ENCODE measurements around the gene TMEM237.
"Not testable (repeated sequence)": the region's sequence is repeated elsewhere in the genome, so short reads cannot be mapped to it uniquely, and the experiment has no call there.

TMEM237 gene, protein sequence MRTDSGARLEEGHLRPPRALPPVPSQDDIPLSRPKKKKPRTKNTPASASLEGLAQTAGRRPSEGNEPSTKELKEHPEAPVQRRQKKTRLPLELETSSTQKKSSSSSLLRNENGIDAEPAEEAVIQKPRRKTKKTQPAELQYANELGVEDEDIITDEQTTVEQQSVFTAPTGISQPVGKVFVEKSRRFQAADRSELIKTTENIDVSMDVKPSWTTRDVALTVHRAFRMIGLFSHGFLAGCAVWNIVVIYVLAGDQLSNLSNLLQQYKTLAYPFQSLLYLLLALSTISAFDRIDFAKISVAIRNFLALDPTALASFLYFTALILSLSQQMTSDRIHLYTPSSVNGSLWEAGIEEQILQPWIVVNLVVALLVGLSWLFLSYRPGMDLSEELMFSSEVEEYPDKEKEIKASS

DNA sequence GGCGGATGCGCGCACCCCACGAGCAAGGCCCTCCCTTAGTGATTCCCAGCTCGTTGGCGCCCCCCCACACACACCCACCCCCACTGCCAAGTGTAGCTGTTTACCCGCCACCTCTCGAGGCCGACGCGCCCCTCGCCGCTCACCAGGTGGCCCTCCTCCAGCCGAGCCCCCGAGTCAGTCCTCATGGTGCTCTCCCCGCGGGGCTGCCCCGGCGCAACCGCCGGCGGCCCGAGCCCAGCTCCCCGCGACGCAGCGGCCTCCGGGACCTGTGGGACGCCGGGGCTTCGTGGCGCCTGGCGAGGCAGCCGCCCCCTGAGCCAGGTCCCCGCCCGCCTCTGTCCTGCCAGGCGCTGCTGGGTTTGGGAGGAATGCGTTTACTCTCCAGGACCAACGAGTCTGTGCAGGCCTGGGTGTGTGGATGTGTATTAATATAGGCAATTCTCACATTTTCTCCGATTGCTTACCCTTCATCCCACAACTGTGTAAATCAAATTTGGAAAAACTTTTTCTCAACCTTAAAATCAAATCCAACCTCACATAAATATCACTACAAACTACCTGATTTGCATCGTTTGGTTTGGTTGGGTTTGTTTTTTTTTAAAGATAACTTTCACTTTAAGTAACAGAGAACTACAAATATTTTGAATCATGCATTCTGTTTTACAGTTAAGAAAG, at the start of gene TMEM237:
Gene TMEM237, minus strand, starts transcription at position 288 of the 675 bp plus-strand sequence. Its CDS starts 103 bp downstream, at position 185.
- peak; percentile 40 for DNase-seq (ENCODE audit: low spot score)

DNA sequence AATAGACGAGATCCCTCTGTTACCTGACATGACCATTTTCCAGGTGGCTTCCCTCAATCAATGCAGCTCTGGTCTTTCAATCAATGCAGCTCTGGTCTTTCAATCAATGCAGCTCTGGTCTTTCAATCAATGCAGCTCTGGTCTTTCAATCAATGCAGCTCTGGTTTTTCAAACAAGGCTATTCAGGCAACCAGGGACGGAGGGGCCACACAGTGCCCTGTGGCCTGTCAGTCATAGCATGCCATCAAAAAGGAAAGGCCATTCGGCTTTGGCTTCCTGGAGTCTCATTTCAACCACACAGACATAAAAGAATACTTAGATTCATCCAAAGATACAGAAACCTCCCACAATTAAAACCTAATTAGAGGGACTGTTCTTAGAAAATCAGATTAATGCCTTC, 41.9 kb upstream of the TMEM237 start:
- no peak for DNase-seq (ENCODE audit: low spot score)

DNA sequence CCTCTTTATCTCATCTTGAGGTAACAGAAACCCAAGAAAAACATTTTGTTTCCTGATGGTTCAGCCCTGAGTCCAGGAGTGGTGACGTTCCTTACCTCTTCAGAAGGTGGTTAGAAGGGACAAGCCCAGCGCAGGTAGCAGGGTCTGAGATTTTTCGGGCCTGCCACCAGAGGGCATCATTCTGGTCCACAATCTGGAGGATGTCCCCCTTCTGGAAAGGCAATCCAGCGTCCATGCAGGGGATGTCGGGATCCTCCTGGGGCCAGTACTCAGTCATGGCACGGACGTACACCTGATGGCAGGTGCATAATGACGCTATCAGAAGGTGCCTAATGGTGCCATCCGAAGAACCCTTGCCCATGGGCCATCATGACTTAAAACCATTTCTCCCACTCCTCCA, 37.4 kb upstream of the TMEM237 start:
- no peak for DNase-seq (ENCODE audit: low spot score)

DNA sequence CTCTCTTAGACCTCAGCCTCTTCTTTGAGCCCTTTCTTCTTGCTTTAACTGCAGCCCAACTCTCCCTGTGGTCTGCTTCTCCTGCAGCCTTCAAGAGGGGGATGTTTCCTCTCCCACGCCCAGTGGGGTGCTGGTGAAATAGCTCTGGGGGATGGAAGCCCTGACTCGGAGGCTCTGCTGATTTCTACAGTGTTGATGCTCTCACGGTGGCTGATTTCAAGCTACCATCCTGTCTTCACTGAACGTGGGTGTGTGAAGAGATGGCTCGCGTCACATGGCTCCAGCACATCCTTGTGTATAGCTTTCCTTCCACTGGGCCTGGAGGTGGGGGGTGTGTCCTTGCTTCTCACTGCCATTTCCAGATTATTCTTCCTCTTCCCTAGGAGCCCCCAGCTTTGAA, 35.1 kb upstream of the TMEM237 start:
- DNase-seq (ENCODE audit: low spot score), result no peak

DNA sequence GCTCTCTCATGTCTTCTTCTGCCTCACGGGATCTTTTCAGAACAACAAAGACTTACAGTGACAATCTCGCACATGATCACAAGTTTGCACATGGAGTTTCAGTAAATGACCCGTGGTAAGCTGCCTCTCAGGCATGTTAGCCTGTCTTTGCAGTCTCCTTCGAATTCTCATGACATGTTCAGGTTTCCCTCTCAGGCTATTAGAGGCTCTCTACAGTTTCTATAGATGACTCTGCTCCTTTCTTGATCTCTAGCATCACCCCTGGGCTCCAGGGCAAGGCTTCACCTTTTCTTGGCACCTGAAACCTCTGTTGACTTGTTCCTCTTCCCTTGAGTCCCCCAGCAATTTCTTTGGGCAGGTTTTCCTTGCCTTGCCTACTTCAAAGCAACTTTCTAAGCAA, 32.2 kb upstream of the TMEM237 start:
- DNase-seq (ENCODE audit: low spot score), result no peak

DNA sequence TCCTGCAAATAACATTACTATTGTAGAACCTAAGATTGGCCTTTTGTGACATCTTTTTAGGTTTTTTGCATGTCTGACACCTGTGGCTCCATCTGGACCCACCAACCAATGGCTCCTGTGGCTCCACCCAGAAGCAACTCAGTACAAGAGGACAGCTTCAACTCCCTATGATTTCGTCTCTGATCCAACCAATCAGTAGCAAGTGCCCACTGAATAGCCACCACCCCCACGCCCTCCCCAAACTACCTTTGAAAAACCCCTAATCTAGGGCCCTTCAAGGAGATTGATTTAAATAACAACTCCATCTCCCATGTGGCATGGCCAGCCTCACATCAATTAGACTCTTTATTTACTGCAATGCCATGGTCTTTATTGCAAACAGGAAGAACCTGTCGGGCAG, 31.5 kb upstream of the TMEM237 start:
- DNase-seq (ENCODE audit: low spot score), result no peak

DNA sequence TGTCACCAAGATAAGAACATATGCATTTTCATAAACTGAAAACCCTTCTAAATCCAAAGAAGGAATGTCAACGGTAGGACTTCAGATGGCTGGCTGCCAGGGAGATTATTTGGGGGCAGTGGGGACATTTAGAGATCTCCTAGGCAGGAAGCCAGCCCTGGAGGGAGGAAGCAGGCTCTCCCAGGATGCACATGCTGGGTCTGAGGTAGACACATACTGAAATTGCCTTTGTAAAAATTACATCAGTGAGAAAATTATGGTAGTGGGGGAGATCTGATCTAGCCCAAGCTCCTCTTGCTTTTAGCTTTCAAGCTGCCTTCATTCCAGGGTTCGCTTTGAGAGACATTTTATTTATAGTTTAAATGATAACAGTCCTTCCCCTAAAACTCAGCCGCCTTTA, 31.0 kb upstream of the TMEM237 start:
- no peak for DNase-seq (ENCODE audit: low spot score)

DNA sequence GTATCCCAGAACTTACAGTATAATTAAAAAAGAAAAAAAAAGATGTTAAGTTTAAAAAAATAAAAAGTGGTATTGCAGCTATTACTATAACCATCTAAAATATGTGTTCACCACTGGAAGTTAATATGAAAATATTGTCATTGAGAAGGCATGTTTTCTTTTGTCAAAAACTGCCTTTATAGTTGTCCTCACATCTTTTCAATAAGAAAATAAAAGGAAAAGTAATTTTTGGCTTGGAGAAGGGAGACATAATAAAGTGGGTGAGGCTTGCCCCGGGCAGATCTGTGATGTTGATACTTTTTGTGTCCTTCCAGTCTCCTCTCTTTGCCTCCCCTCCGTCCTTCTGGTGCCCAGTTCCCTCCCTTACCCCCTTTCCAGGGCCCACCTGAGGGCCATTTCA, 30.2 kb upstream of the TMEM237 start:
- no peak for DNase-seq (ENCODE audit: low spot score)

DNA sequence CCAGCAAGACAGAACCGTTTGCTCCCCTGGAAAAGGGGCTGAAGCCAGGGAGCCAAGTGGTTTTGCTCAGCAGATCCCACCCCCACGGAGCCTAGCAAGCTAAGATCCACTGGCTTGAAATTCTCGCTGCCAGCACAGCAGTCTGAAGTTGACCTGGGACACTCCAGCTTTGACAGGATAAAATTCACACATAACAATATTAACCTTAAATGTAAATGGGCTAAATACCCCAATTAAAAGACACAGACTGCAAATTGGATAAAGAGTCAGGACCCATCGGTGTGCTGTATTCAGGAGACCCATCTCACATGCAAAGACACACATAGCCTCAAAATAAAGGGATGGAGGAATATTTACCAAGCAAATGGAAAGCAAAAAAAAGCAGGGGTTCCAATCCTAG, 27.9 kb upstream of the TMEM237 start:
- DNase-seq (ENCODE audit: low spot score), result not testable (repeated sequence)

DNA sequence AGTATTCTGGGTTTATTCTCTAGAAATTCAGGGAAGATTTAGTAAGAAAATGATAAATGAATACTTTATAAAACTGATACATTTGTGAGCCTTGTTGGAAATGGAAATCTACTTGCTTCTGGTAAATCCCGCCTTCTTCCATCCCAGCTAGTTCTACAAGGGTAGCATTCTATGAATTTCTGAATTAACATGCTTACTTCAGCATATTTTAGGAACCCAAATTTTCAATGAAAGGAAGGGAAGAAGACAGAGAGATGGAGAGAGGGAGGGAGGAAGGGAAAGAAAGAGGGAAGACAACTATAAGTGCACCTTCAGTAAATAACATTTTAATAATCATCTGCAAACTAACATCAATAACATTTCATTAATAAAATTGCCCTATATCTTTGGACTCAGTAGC, 26.6 kb upstream of the TMEM237 start:
- DNase-seq (ENCODE audit: low spot score), result no peak

DNA sequence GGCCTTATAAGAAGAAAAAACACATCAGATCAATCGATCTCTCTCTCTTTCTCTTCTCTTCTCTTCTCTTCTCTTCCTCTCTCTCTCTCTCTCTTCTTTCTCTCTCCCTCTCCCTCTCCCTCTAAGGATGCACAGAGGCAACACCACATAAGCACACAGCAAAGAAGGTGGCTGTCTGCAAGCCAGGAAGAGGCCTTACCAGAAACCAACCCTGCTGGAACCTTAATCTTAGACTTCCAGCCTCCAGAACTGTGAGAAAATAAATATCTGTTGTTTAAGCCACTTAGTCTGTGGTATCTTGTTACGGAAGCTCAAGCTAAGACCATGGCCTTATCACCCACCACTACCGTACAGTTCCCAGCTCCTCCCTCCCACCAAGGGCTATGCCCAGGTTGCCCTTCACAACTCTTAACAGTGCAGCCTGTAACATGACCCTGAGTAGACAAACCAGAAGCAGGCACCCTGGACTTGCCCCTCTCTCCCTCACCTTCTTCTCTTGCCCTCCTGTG, 25.2 kb upstream of the TMEM237 start:
- DNase-seq (ENCODE audit: low spot score), result no peak

DNA sequence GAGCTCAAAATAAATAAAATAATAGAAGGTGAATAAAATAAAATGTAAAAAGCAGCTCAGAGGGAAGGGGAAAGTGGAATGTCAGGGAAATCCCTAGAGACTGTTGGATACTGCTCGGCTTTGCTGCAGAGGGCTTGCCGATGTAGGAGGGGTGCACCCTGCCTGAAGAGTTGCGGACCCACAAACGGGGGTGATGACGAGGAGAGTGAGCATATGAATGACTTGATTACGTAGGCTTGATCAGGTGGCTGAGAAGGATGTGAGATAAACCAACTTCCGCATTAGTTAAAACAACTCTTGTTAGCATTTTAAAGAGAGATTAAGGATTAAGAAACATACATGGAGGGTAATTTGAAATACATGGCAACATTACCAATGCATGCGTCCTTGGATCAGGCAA, 21.0 kb upstream of the TMEM237 start:
- no peak for DNase-seq (ENCODE audit: low spot score)

DNA sequence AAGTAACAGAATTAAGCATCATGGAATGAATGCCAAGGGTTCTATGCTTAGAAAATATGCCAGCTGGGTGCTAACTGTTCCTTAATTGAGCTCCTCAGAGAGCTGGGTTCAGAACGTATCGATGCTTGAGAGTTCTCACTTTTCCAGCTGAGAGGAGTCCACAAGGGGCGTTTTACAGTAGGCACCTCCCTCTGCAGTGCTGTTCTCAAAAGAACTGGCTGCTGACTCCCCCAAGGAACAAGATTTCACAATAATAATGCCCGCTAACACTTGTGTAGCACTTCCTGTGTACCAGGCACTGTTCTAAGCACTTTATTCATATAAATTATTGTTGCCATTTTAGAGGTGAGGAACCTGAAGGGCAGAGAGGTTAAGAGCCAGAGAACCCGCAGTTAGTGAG, 18.1 kb upstream of the TMEM237 start:
- DNase-seq (ENCODE audit: low spot score), result no peak

DNA sequence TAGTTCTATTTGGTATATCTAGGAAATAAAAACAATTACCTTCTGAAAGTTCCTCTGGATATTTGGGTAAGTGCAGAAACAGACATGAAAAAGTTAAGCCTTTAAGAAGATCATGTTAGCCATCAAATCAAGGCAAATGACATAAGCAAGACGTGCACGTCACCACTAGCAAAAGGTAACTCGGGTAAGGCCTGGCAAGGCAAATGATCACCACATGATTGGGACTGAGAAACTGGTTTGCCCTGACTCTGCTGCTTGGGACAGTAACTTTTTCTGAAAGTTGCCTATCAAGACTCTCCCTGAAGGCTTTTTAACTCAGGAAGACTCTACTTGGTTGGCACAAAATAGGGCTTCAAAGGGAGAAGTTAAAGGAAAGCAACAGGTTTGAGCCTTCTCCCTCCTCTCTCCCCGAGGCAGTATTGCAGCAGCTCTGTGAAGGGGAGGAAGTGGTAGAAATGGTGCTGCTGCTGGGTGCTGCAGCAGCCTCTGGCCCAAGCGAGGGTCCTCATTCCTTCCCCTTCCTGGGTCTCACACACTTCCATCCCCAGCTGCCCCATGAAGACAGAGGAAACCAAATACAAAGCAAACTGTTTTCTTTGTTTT, 17.1 kb upstream of the TMEM237 start:
- DNase-seq (ENCODE audit: low spot score), result no peak

DNA sequence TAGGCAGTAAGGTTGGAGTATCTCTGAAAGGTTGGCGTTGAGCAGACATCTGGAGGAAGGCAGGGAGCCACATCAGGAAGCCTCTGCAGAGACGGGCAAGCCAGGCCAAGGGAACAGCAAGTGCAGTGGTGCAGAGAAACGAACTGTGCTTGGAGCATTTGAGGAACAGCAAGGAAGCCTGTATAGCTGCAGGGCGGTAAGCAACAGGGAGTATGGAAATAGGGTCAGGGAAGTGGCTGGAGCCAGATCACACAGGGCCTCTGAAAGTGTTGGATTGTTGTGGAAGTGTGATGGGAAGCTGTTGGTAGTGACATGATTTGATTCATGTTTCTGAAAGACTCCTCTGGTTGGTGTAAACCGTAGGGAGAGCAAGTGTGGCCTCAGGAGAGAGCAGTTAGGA, 13.4 kb upstream of the TMEM237 start:
- DNase-seq (ENCODE audit: low spot score), result no peak

DNA sequence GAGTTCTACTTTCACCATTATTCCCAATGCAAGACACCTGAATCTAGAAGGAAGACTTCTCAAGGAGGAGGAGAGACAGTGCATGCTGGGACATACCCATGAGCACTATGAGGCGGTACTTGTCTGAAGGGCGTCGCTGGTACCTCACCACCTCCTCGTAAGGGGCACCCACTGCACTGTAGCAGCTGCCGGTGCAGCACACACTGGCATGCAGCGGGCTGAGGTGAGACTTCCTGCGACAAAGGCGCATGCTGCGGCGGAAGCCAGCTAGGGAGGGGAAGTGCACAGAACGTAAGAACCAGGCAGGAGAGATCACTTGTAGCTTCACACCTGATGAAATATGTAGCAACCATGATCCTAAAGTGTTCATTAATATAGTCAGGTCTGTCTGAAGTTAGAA, 12.8 kb upstream of the TMEM237 start:
- peak; percentile 23 for DNase-seq (ENCODE audit: low spot score)

DNA sequence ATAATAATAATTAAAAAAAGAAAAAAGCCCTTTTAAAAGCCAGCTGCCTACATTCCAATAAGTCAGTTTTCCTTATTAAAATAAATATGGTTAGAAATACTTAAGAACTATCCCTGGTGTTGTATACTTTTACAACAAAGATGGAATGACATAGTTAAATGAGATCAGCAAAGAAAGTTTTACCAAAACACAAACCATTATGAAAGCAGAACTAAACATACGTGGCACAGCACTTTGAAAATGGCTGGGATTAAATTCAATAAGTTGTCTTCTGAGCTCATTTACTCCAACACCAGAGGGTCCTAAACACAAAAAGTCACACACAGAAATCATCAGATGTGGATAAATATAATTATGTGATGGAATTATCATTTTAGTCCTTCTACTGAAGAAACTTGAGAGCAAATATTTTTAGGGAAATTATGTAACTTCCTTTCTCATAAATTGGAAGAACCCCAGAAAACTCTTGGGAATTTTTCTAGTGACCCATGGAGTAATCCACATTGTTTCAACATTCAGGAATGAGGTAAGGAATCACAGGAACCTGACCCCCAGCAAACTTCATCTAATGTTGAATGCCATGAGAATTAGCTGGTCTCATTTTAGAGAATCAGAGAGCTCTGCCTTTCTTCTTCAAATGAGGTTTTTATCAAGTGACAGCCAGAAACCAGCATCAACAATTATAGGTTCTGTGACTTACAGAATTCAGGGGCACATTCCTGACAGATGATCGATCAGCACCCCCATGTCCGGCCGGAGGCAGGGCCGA, 11.5 kb upstream of the TMEM237 start:
- DNase-seq (ENCODE audit: low spot score), result no peak

DNA sequence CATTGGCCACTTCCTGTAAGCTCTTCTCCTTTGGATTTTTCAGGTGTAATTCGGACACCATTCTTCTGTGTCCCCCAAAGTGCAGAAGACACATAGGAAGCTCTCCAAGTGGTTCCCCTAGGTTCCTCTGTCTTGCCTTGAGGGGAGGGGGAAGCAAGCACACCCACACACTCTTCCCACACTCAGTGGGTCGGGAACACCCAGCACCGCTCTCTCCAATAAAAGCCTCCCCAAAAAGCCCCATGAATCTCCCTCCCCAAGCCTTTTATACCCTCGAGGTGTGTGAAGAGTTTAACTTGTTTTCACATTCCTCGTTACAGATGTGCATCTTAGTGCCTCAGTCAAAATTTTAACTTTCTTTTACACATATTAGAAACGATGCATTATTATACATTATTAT, 9.9 kb upstream of the TMEM237 start:
- DNase-seq (ENCODE audit: low spot score), result no peak

DNA sequence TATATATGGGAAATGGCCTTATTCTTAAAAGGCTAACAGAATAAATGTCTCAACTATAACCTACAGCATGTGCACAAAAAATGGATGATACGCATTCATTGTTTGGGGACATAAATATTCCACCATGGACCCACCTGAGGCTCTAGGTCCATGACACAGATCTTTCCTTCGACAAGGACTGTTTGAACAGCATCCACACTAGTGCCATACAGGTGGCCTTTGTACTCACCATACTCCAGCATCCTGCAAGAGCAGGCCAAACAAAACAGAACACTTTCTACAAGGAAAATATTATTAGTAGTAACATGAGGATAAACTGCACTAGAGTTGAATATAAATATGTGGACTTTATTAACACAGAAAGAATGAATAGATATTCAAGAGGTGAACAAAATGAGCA, 6.1 kb upstream of the TMEM237 start:
- no peak for DNase-seq (ENCODE audit: low spot score)

DNA sequence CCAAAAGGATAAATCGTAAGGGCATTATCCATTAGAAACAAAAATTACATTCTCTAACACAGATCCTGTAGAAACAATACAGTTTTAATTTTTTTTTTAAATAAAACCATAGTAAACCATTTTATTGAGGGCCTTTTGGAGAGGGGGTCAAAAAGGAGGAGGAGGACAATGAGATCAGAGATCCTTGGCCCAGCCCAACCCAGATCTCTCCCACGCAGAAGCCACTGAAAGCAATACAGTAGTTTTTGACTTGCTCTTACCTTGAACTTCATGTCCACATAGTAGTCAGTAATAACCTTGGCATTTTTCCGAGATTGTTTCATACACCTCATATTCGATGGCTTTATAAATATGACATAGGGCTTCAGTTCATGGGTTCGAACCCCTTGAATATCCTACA, 4.1 kb upstream of the TMEM237 start:
- DNase-seq (ENCODE audit: low spot score), result no peak

DNA sequence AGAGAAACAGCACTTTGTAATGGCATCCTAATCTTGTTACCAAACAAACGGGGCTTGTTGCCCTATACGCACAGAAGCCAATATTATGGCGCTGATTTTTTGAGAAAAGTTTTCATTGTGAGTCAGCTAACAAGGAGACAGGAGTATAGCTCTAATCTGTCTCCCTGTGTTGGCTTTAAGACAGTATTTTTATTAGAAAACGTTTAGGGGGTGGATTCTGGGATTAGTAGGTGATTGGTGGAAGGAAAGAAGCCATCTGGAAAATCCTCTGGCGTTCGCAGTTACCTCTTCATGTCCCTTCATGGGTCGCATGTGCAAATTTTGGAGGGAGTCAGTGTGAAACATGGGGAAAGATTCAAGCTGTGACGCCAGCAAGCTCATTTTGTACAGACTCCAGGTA, 698 bp upstream of the TMEM237 start:
- DNase-seq (ENCODE audit: low spot score), result no peak

DNA sequence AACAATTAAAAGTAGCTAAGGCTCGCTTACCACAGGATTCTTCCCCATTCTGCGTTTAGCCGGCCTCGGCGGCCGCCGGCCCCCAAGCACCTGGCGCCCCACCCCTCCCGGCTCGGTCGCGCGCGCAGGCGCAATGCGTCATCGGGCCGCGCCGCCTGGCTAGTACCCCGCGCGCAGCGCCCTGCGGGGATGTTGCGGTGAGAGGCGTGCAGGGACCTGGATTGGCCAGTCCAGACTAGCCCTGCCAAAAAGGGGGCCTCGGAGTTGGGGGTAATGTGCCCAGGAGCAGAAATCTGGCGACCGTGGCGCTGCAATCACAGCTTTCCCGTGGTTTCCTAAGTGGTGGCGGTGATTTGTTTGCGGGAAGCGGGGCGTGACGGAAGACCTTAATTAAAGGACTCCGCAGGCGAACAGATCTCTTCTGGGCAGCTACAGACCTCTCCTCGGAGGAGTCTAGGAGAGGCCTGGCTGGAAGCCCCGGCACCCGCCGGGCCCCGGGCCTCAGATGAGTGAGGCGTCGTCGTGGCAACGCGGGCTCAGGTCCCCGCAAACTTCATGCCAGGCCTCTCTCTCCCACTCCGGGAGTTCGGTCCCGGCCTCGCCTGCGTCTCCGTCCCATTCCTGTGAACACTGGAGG, 606 bp downstream of the TMEM237 start:
- peak; percentile 80 for DNase-seq (ENCODE audit: low spot score)

All from CD4-positive, alpha-beta T cell treated with Interleukin-15 for 4 hours (primary cell).